Head of caudate nucleus (tissue), 42 donors: ENCODE data around the gene AFTPH.
"Not testable (repeated sequence)": the region's sequence is repeated elsewhere in the genome, so short reads cannot be mapped to it uniquely, and the experiment has no call there.

Source experiments
- DNase-seq, 42 donors: peaks; one replicate each; pipeline versions ENCODE4 v3.0.0 to v3.0.0-alpha.2; 2020 to 2021; ENCODE audit warnings: mixed read lengths in 7 of 42
- intact Hi-C: fragments of 100-400 bp; cut with DNase I; formaldehyde crosslinking; loops from one replicate; pipeline ENCODE4 v1.15.0; 2022

Gene AFTPH

DNA sequence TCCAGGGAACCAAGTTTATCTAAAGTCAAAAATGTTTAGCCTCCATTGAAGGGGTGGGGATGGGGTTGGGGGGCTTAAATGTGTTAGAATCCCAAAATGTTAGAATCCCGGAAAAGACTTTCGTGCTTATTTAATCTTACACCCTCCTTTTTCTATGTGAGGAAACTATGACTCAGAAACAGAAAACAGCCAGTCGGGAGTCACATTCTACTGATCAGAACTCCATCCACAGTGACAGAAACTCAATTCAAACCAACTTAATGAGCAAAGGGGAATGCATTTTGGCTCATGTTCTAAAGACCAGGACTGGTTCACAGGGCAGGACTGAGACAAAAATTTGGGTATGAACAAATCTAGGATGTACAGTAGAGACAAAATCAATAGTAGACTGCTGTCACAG is 31.9 kb upstream of the AFTPH start:
- intact Hi-C loops = no loop called here
- DNase-seq = no peak

DNA sequence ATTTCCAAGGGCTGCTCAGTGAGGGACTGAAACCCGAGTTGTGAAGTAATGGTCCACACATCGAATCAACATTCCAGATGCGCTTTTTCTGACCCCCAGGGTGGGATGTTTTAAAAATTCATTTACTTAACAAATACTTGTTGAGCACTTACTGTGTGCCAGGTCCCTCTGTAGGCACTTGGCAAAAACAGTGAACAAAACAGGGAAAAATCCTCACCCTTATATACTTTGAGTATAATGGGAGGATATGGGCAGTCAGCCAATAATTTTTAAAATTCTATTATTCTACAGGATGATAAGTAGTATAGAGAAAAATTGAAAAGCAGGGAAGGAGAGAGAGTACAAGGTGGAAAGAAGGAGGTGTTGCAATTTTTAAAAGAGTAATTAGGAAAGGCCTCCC is 31.3 kb upstream of the AFTPH start:
- intact Hi-C loops = no loop called here
- no peak for DNase-seq

DNA sequence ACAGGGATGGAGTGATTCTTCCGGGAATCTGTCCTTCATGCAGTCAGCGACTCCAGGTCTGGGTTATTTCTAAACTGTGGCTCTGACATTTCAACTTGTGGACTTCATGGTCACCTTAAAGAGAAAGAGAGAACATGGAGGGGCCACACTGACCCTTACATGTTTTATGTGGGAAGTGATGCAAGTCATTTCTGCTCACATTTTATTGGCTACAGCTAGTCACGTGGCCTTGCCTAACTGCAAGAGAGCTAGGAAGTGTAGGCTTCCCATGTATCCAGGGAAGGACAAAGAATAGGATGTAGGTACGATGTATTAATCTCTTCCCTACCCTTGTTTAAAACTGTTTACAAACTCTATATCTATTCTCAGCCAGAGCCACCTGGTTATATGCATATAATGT is 30.3 kb upstream of the AFTPH start:
- intact Hi-C loops = no loop called here

DNA sequence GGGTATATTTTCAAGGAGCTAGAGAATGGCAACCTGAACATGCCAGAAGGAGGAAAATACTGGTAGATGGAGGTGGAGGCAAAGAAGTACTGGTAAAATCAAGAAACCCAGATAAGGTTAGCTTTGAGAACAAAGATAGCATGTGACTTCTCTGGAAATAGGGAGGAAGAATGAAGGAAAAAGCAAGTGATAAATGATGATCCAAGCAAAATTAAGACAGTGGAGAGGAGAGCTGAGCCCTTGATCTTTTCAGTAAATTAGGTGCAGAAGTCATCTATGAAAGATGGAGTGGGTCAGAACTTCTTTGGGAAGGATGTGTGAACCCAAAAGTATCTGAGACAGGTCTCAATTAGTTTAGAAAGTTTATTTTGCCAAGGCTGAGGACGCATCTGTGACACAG is 25.7 kb upstream of the AFTPH start:
- DNase-seq = no peak
- intact Hi-C loops = no loop called here

More for the DNA sequence above, 30.3 kb upstream of the AFTPH start:
- no peak for DNase-seq

DNA sequence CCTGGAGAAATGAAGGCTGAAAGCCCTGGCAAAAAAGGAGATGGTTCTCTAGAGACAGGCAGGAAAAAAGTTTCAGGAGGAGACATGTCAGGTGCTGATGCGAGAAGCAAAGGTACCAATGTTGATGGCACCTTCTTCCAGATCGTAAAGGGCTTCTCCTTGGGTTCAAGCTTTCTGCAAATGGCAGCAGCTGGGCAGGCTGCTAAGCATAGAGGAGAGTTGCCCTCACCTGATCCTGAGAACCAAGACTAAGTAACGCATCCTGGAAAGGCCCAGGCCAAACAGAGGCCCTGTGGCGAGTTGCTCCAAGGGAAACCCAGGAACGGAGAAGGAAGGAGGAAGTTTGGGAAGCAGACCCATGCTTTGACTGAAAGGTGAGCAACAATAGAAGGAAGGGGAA is 23.6 kb upstream of the AFTPH start:
- intact Hi-C loops = no loop called here
- no peak for DNase-seq

DNA sequence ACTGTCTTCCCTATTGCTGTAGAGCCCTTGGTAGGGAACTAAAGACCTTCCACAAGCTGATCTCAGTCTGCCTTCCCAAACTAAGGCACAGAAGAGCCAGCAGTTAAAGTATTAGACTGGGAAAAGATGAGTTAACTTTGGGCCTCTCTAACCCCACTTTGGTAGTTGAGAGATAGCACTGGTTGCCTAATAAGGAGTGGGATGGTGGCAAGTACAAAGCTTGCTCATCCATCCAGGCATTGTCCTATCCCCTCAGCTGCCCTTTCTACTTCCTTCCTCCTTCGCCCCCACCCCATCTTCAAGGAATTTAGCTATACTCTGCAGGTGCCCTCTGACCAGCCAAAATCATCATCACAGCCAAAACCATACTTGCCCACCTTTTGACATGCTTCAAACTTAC is 22.2 kb upstream of the AFTPH start:
- intact Hi-C loops = no loop called here
- DNase-seq = no peak

DNA sequence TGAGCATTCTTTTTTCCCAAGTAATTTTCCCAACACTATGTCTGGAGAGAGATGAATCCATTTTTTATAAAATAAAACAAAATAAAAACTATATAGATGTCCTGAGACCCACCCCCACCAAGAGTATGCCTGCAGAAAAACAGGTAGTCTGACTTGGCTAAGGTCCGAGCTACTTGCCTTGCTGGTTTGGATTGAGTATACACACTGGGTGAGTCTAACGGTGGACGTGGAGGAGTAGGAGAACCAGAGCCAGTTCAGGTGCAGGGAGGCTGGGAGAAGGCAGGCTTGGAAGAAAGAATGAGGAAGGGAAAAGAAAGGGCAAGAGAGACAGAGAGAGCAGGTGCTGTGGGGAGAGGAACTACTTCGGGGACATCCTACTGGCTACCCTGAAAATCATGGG is 21.3 kb upstream of the AFTPH start:
- intact Hi-C loops = no loop called here
- peak in 1 of 42 donors; percentile 3 for DNase-seq

DNA sequence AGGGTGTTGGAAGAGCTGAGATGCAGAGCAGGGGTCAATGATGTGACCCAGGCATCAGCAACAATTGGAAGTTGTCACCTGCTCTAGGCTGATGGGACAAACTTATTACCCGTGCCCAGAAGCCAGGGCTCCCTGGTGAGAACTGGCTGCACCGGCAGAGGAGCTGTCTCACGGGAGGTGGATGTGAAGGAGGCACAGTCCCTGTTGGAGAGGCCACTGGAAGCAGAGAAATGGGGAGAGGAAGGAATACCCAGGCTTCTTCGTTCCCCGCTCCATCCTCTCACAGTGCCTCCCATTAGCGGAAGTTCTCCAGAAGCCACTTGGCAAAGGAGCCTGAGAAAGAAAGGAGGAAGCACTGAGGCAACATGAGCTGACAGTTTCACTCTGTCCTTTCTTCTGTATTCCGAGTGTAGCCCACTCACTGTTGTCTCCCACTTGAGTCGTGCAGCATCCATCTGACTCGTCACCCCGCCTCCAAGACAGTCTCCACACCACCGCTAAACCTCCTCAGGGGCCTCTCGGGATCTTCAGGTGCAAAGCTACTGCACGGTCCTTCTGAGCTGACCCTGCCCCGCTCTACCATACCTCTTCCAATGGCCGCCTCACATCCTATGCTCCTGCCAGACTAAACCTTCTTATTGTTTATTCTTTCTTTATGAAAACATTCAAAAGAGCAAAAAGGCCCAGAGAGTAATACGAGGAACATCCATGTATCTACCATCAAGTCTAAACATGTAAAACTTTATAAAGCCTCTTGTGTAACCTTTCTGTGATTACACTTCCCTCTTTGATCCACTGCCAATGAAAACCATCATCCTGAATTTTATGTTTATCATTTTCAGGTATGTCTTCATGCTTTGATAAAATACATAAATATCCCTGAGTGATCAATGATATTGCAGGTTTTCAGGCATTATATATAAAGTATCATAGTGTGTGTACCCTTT is 19.1 kb upstream of the AFTPH start:
- DNase-seq = peak in 3 of 42 donors; percentile 7 to 18 (median 14)
- intact Hi-C loops = no loop called here

DNA sequence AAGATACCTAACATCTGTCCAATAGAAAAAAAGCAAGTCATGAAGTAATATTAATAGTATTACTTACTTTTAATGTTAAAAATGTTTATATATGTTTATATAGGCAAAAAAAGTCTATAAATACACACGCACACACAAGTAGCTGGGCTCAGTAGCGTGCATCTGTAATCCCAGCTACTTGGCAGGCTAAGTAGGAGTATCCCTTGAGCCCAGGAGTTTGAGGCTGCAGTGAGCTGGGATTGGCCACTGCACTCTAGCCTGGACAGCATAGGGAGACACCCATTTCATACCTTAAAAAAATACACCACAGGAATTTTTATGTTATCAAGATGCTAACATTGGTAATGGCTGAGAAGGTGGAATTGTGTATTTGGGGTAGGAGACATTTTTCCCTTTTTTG is 17.4 kb upstream of the AFTPH start:
- intact Hi-C loops = no loop called here
- DNase-seq = no peak

DNA sequence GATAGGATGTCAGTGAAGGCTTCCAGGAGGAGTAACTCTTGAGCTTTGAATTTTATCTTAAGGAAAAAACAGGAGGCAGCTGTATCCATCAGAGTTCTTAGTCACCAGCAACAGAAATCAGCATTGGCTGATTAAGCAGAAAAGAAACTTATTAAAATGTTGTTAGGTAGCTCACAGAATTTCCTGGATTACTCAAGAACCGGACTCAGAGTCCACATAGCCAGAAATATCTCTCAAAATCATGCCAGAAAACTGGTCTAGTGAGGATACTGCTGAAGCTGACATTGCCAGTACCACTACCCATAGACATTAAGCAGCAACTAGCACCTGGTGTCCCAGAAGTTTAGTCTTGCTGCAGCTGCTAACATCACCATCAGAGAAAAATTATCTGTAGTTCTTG is 10.1 kb upstream of the AFTPH start:
- DNase-seq = no peak
- intact Hi-C loops = no loop called here

DNA sequence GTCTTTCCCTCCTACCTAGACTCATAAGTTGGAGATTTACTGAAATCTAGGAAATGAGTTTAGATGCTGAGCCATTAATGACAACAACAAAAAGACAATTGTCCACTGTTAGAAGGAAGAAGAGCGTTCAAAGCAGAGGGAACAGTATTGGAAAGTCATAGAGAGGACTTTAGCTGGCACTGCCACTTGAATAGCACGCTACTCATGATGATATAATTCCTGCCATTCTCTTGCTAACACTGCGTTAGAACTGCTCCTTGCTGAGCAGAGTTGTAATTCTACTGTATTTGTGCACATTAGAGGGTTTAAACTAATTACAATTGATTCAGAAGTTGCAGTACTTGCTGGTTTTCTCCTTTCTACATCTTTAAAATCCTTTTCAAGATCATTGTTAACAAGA is 9.0 kb upstream of the AFTPH start:
- intact Hi-C loops = no loop called here
- DNase-seq = peak in 2 of 42 donors; percentile 5 to 11

DNA sequence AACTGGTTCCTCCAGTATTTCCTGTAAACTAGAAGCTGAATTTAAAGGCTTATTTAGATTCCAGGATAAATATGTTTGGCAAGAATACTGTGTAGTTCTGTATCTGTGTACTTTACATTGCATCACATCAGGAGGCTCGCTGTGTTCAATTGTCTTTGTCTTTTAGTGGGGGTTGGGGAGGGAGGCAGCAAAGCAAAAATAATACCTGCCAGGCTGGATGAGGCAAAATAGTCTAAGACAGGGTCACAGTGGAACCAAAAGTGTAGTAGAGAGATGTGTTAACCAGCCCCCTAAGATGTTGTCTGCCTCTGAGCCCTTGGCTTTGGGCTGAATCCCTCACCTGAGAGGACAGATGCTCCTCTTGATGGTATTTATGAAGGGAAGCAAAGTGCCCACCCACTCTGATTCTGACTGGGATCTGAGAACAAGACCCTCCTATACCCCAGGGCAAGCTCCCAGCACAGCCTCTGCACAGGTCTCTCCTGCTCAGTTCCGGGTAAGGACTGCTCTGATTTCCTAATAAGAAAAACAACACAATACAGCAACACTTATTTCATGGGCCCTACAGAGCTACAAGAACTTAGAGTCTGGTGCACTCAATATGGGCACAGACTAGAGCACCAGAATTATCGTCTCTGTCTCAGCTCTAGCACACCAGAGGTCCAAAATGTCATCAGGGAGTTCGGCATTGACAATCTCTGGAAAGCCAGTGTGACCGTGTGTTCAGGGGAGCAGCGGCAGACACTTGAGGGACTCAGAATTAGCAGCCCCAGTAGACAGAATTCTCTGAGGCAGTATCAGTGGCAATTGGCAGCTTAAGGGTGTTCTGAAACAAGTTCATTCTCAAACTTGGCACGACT is 7.2 kb upstream of the AFTPH start:
- intact Hi-C loops = no loop called here
- DNase-seq = no peak

DNA sequence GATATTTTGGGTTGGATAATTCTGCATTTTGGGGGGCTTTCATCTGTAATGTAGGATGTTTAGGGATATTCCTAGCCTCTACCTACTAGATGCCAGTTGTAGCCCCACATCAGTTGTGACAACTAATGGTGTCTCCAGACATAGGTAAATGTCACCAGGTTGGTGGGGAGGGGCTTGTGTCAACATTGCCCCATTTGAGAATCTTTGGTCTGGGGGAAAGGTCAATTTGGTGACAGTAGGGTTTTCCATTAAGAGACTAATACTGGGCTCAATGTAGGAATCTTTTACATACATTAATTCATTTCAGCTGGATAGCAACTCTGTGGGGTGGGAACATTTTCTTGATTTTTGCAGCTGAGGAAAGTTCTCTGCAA is 6.6 kb upstream of the AFTPH start:
- intact Hi-C loops = no loop called here
- no peak for DNase-seq

DNA sequence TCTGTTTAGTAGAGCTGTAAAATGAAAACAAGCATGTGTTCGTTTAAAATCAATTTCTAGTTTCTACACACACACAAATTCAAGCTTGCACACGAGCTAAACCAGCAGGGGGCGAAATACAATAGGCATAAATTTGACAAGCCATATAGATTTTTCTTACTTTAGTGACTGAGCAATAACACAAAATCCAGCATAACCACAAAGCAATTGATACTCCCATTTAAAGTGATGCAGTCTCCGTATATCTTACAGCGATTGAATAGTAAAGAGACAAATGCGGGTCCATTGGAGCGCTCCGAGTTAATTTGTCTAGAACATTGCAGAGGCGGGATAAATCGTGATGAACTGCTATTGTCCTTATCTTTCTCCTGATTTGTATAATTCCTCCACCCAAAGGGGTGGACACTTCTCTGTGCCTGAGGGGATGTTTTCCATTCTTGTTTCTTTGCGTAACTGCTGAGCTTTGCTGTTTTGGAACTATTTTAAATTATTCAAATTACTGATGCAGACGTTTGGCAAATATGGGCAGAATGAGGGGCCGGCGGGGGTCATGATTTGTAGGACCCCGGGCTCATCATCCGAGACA is 1.2 kb upstream of the AFTPH start:
- intact Hi-C loops = loop anchor here (5.0 to 10.0 kb wide), 6 partner anchors 39 to 378 kb away; partner anchors contain the start of gene PELI1
- DNase-seq = peak; percentile 11 to 90 (median 66)

DNA sequence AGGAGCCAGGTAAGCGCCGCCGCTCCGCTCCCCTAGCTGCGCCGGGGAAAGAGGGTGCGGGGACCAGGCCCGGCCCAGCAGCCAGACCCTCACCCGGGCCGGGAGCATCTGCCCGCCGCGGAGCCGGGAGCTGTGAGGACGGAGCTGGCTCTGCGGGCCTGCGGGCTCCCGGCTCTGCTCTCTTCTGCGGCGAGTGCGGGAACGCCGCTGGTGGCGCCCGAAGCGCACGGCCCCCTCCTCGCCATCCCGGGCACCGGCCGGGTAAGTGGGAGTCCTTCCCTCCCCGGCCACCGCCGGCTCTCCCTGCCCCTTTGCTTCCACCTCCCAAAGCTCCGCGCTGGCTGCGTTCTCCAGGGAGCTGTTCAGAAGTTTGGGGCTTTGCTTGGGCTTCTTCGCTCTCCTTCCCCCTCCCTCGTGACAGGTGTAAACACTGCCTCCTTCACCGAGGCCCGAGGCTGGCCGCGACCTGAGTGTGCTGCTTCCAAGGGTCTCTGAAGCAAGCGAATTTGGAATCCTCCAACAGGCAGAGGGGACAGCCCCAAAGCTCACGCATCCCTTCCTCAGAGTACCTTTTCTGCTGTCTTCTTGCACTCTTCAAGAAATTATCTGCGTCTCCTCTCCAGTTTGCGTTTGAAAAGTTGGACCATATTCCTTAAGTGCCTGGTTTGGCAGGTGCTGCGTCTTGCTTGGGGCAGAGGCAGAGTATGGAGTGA is 632 bp downstream of the AFTPH start:
- intact Hi-C loops = loop anchor here (5.0 to 10.0 kb wide), 6 partner anchors 38 to 380 kb away; partner anchors contain the start of gene PELI1
- peak in 4 of 42 donors; percentile 21 to 55 (median 32) for DNase-seq

DNA sequence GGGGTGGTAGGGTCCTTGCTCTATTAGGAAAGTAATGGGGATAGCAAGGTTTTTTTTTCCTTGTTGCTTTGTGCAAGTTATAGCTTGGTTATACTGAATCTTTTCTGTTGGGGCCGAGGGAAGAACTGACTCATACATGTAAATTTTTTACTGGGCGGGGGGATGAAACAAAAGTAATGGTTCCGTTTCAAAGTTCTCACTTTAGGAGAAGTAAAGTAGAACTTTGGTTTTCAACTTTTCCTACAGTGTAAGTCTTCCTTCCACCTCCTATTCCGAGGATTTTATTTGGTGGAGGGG is 1.1 kb downstream of the AFTPH start:
- no peak for DNase-seq

DNA sequence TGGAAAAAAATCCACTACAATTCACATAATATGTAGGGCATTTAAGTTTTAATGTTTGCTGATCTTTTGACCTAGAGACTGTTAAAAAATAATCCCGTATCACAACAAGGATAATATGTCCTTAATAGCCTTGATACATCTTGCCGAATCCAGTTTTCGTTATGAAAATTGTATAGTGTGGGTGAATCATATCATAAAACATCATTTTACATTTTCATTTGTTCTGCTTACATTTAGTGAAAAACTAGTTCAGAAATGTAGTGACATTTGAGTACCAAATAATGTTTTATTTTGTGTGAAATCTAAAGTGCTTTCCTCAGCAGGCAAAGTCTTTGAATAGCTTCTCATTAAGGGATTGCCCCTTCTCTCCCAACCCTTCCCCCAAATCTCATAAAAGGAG is 1.9 kb downstream of the AFTPH start:
- intact Hi-C loops = loop anchor here (10.0 kb wide), 3 partner anchors 119 to 381 kb away; partner anchors contain the start of gene PELI1
- no peak for DNase-seq

More for the DNA sequence above, 1.1 kb downstream of the AFTPH start:
- intact Hi-C loops = loop anchor here (10.0 kb wide), 3 partner anchors 120 to 380 kb away; partner anchors contain the start of gene PELI1

DNA sequence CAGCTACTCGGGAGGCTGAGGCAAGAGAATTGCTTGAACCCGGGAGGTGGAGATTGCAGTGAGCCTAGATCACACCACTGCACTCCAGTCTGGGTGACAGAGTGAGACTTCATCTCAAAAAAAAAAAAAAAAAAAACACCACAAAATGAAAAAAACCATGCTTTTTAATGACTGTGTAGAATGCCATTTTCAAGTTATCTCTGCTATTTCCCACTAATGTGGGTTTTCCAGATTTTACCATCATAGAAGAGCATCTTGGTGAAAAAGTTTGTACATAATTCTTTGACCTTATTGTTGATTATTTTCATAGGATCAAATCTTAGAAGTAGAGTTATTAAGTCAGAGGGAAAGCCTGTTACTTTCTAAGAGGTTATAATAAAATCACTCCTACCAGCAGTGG is 6.8 kb downstream of the AFTPH start:
- intact Hi-C loops, DNase-seq: not testable (repeated sequence)

DNA sequence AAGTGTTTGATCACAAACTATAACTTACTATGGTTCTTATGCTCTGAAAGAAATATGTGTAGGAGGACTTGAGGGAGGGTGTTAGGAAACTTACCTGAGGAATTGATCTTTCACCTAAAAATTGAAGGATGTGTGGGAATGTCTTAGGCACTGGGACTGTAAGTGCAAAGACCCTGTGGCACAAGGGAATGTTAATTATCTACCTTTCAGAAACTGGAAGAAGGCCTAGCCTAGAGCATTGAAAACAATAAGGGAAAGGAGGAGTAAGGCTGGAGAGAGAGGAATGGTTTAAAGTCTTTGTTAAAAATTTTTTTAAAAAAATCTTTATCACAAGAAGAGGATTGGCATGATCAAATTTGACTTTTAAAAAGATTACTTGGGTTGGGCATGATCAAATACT is 7.9 kb downstream of the AFTPH start:
- DNase-seq = no peak
- intact Hi-C loops = no loop called here
